ENCODE measurements around the gene YOD1.
A peak's percentile ranks its signal among the peaks of the same experiment; 100 is the strongest.

The YOD1 gene
- 20.1 to 44.8 (median 30.4) reads per million in 4 donors for total RNA-seq

DNA sequence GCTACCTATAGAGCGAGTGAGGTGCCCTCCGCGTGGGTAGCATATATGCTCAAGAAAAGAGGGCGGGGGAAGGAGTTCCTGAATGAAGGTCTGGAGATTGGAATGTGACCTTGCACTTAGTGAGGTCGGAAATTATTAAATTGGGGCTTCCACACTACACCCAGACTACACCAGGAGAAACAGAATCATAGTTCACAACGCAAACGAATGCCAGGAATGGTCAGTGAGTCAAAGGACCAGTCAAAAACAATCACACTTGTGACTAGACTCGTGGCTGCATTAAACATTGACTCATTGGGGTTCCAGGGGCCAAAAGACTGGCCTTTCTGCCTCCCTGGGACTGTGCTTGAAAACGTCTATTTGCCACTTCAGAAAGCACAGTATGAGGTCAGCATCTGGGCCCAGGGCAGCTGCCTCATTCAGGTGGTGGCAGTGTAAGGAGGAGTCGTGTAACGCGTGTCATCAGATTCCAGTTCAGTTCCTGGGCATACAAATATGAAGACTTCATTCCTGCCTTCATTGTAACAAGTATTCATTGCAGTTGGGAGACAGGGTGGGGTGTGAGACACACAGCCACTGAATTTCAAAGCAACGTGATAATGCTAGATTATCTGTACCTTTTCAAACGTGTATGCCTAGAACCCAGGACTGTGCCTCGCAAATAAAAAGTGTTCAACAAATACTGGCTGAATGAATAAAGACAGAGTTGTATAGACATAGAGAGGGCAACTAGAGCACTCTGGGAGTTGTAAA, at the start of gene YOD1:
Gene YOD1, minus strand, starts transcription at position 18 of the 753 bp plus-strand sequence. CDS start 178 bp downstream, outside the sequence.
- no peak for DNase-seq

DNA sequence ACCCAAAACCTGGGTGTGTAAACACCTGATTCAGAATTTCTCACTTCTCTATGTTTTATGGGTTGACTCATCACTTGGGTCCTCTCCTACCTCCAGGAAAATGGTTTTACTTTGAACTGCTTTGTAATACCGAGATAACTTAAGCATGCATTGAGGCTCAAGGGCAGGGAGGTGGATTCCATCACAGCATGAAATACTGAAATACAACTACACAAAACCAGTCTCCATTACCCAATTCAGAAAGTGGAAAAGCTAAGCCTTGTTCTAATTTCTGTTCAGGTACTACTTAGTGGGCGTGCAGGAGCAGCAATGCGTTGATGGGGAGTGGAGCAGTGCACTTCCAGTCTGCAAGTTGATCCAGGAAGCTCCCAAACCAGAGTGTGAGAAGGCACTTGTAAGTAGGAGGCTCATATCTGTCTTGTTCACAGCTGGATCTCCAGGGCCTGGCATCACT, 46.9 kb upstream of the YOD1 start:
- DNase-seq: peak in 1 of 5 donors; percentile 83

DNA sequence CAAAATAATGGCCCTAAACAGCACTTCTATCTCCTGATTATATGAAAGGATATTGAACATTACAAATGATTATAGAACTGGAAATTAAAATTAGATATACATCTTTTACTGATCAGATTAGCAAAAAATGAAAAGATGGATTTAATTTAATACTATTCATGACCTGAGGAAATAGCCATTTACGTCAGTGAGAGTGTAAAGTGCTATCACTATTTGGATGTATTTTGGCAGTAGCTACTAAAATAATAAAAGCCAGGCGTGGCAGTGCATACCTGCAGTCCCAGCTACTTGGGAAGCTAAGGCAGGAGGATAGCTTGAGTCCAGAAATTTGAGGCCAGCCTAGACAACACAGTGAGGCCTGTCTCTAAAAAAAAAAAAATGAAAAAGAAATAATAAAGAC, 42.9 kb upstream of the YOD1 start:
- no peak for DNase-seq

DNA sequence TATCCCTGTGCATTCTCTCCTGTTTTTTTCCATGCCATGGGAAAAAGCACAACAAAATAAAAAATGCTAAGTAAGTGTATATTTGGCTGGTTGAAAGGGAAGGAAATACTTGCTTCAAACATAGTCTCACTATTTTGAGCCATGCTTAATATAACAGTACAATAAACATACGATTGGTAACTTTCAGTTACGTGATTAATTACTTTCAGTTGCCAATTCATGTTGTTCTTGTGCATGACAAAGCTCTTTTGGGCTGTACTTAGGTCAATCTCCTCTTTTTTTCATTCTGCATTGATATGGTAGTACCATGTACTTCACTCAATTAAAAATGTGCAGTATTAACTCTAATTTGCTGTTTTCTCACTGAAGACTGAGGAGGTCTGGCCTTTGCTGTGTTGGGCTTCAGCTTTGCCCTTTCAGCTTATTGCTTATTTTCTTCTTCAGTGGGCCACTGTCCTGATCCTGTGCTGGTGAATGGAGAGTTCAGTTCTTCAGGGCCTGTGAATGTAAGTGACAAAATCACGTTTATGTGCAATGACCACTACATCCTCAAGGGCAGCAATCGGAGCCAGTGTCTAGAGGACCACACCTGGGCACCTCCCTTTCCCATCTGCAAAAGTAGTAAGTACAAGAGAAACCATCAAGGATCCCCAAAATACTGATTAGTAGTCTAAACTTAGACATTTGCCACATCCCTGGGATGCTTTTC, 40.3 kb upstream of the YOD1 start:
- no peak for DNase-seq

DNA sequence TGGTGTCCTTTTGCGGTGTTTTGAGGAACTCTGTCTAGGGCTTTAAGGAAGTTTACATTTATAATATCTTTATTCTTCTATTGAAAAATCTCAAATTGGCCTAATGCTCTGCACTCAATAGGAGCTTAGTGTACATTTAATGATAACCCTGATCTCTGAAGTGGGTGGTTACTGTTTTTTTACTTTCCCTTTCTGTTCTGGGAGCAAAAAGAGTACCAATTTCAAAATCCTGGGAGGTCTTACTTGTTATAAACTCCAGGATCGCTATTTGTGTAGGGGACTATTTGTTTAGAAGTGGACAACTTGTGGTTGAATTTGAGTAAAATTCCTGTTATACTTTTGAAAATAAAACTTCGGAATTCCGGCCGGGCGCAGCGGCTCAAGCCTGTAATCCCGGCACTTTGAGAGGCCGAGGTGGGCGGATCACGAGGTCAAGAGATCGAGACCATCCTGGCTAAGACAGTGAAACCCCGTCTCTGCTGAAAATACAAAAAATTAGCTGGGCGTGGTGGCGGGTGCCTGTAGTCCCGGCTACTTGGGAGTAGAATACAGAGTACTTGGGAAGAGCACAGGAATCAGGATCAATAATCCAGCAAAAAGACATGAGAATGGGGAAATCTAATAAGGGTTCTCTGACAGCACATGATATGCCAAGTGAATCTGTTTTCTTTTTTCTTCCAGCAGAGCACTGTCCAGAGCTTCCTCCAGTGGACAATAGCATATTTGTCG, 38.8 kb upstream of the YOD1 start:
- DNase-seq: no peak

DNA sequence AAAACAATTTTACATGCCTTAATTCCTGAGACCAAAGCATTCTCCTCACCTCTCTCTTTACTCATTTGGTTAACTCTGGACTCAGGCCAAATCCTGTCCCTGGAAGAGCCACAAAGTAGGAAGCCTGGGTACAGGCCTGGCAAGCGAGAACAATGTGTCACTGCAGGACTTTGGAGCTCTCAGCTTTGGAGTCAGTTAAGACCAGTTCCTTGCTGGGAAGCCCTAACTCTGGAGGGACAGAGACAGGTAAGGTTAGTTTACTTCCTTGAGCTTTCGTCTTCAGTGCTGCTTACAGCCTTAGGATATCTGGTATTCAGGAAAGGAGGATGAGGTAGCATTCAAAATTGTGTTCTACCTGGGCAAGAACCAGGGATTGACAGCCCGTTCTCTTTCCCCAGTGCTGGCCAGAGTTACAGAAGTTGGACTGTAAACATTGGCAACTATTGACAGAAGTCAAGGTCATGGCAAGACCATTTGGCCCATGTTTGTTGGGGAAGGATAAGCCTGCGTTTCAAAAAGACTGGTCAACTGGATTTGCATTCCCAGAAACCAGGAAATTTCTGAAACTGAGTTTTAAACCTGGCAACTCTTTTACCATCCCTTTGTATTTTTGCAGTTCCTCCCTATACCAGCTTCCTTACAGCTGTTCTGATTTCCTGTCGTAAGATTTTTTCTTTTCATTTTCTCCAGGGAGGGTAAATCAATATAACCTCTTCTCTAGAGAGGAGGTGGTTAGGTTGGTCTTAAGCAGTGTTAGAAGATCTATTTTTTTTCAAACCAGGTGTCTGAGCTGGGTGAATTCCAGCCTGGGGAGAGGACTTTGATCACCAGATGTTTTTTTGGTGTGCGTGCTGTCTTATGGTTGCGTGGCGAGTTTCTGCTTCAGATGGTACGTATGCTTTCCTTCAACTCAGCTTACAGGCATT, 38.0 kb upstream of the YOD1 start, which contains the start of gene C4BPB:
Gene C4BPB, plus strand, starts transcription at position 160 of the 926 bp plus-strand sequence. Its CDS starts 672 bp downstream, at position 832.
- peak in 2 of 5 donors; percentile 3 to 39 for DNase-seq

DNA sequence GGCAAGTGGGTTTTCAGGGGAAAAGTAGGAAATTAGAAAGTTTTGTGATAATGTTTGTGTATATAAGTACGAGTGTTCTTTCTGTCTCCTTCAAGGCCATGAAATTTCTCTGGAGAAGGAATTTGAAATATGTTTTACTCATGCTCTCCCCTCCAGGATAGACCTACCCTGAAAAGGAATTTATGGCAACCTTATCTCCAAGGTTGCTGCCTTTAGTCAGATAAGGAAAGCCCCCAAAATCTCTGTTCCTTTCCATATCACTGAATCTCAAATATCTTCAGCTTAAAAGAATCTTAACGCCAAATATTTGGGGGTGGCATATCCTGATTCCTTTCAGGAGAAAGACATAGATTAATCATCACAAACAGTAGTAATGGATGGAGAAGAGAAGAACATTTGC, 37.2 kb upstream of the YOD1 start:
- DNase-seq: no peak

DNA sequence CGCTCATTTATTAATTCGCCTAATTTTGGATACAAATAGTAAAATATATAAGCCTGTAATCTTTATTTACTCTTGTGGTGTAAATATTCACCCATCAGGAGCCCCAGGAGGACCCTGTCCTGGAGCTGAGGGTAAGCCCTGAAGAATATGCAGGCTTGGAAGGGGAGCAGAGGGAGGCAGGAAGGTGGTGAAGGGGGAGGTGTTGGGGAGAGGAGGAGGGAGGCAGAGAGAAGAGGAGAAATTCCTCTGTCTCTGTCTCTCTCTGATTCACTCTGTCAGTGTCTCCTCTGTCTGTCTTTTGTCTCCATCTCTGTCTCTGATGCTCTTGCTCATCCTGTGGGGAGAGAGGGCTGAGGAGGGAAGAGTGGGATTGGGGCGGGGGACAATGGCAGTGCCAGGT, 34.9 kb upstream of the YOD1 start:
- no peak for DNase-seq

DNA sequence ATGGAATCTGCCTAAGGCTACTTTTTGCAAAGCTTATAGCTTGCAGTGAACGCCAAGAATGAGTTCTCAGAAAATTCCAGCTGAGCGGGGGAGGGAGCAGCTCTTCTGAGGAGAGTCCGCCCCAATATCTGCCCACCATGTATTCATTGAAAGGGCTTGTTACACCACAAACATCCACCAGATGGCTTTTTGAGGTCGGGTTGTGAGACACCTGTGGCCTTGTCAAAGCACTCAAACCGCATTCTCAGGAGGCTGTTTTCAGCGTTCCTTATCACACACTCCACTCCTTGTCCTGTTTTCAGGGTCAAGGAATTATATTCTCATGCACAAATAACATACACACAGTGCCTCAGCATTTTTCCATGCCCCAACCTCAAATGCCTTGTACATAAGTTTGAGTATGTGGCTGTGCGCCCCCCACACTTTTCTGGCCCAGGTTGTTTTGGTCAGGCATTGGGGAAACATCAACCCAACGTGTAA, 33.7 kb upstream of the YOD1 start:
- DNase-seq: peak in 4 of 5 donors; percentile 26 to 60 (median 44)

DNA sequence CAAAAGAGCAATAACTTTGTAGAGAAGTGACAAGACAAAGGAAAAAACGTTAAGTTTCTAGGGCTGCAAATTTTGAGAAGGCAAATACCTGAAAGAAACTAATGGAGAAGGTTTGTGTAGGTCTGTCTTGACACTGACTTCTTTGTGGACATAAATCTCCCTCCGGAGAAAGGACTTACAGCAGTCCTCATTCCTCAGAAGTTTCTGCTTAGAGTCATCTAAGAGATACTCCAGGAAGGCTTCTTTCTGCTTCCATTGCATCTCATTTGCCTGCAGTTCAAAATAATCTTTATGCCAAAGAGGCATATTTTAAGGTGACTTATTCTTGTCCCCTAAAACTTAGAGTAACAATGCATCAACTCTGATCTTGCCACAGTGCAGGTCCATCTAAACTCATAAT, 33.2 kb upstream of the YOD1 start:
- DNase-seq: no peak

DNA sequence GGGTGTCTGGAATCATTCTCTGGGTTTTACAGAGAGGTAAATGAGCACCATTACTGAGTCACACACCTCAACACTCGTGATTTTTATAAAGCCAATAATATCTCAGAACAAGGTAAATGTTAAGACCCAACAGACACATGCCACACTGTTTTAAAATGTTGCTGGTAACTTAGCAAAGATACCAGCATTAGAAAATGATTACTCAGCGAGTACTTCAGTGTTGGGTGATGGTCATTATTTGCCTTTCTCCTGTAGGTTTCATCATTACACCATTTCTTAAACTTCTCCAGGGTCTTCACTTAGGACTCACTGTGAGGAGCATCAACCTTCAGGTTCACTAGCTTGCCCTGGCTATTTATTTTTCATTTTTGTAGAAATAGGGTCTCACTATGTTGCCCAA, 30.8 kb upstream of the YOD1 start:
- DNase-seq: no peak

DNA sequence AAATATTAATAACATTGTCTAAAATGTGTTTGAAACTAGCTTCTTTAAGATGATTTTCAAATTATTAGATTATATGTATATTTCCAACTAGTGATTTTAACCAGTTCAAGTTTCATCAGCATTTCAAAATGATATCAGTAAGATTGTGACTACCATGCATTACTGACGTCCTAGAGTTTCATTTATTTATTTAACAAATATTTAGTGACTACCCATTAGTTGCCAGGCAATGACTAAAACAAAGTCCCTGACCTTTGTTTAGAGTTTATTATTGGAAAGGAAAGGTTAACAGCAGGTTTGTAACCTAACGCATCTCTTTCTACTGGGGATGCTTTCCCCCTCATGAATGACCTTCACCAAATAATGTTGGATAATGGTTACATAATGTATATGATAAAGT, 30.1 kb upstream of the YOD1 start:
- no peak for DNase-seq

DNA sequence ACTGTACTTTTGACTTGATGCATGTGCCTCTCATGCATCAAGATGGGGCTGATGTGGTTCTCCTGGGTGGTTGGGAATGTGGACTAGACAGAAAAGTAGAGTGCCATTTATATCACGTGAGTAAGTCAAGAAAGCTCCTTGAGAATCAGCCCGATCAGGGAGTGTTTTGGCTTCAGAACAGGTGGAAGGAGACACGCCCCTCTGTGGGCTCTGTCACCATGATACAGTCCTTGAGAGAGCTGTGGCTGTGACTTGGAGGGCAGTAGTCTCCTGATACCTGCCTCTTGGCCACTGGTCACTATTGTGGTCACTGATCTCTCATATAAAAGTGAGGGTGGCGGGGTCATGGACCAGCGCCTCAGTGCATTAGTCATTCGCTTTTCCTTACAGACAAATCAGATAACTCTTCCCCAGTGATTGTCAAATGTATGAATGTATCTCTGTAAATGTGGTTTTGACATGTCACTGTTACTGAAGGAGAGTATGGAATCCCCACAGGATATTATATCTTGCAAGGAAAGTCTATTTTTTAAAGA, 28.8 kb upstream of the YOD1 start:
- no peak for DNase-seq

DNA sequence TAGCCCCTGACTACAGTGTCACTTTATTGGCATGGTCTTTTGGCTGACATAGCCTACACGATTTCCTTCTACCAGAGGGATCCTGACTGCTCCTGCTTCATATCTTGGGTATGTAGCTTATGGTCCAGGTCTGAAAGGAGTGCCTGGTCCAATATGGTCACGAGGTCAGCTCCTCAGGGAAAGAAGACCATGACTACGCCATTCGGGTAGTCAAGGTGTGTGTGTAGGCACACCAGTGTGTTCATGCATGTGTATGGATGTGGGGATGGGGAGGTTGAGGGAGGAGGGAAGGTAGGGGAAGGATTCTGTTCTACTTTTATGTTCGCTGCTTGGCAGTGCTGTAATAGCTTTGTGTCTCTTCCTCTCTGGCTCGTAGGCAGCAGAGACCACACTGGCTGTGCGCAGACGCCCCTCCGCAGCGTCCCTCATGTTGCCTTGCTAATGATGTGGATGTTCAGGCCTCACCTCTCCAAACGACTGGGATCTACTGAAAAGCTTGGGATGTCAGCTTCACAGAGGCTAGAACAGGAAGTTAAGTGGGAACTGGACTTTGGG, 27.6 kb upstream of the YOD1 start:
- no peak for DNase-seq

DNA sequence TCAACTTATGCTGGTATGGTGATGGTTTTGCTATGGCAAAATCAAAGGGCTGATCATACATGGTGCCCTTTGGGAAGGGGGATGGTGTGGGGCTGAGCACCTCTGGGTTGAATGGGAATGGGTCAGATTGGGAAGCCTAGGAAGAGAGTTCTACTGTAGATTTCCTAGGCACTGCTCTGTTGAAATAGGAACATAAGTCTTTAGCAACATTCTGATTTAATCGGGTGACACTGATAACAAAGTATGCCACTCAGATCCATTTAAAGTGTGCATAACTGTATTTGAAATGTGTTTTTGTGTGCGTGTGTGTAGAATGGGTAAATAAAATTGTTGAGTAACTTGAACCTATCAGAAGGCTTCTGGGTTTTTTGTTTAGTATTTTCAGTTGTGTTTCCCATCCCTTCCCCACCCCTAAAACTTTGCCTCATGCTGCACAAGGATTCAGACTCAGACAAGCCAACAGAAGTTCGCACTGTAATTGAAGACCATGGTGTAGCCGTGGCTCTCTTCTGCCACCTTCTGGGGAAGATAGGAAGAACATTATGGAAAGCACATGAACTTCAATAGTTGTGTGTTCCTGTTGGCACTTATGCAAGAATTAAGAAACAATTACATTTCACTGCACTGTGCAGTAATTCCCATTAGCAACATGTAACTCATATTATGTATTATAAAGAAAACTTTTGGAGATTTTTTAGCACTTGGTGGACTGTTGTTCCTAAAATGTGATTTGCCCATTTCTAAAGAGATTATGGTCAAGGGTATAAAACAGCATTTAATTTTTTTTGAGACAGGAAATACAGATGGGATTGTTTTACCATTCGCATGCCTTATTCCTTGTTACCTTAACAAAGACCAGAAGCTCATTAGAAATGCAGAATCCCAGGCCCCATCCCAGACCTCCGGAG, 26.7 kb upstream of the YOD1 start:
- peak in 4 of 5 donors; percentile 37 to 70 (median 52) for DNase-seq

DNA sequence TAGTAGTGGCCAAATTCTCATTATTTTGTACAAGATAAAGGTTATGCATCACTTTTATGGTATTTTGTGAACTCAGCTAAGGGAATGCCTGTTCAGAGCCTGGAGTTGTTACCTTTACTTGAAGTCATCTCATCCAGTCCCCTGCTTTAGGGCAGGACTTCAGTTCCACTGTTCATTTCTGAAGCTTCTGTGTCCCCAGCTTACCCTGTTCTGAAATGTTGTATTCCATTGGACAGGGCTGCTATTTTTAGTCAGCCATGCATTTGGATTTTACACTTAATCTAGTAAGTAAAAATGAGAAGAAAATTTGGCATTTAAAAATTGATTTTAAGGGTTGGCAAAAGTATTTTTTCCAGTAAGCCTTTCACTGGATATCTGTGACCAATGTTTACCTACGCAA, 26.0 kb upstream of the YOD1 start:
- no peak for DNase-seq

DNA sequence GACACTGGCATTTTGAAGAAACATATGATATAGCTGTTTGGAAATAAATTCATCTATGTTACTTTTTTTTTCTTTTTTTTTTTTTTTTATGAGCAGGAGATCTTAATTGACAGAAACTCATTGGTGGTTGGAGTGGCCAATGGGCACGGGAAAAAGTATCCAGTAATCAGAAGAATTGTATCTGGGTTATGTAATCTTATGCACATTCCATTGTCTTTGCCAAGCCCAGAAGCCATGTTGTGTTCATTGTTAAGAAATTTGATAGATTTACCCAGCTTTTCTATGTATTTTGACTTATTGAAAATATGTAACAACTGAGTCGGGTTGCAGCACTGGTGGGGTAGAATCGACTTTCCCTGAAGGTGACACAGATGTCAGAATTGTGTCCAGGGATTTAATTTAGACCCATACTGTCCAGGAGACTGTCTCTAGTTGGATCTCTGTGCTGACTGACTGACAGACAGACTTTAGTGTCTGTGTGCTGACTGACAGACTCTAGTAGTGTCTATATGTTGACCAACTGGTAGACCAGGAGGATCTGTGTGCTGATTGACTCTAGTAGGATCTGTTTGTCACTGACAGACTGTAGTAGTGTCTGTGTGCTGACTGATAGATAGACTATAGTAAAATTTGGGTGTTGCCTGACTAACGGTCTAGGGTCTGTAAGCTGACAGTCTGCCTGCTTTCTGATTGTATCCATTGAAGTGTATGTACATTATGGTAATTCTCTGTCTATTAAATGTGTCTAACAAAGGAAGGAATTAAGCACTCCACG, 25.4 kb upstream of the YOD1 start:
- DNase-seq: no peak

DNA sequence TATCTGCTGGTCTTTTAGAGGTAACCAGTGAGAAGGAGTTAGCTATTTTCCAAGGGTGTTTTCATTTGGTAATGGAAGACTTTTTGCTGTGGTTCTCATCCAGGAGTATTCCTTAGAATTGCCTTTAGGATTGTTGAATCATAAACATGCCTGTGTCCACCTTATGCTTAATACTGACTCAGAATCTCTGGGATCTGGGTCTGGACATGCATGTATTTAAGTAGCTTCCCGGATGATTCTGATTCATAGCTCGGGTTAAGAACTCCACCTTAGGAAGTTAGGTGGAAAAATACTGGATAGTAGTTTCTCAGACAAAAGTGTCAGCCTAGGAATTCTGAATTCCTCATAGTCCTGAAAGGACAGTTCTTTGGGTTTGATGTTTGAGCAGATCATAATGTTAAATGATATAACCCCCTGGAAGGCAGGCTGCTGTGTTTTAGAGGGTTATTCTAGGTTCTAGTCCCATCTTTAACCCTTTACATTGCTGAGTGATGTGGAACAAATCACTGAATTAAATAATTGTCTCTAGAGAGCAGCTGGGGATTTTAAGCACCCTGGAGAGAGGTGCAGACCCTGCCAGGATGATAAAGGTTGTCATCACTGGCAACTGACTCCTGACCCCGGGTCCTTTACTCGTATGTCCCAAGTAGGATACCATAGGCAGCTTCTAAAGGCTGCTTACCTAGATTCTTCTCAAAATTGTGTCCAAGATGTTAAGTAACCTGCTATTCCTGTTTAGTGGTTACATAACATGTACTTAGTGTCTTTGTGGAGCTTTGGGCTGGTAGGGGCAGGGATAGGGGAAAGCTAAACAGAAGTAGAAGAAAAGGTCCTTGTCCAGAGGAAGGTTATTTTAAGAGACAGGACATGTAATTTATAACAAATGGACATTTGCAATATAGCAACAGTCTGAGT, 23.2 kb upstream of the YOD1 start:
- DNase-seq: no peak
